ENCODE results near the gene MRPL51. TPM values are rescaled to one million over a fixed set of nuclear protein-coding genes. Genes with fewer than 3 reads are reported as not detected.

The MRPL51 gene
- polyA plus RNA-seq, 1 donor from 2014 or later, result 117 TPM

GRCh38 chr12:6533653-6533922 is 40.5 kb upstream of the MRPL51 start:
- Histone ChIP-seq H2AFZ (ENCODE audit: low read depth, low read length) (peak overlapping the region; percentile 65), H3K79me2 (replicated peaks; ENCODE audit: insufficient read depth, low read length) (peaks cover 20% of the 10 kb centered on the region), H3K27ac (ENCODE audit: low read length) (peak overlapping the region; percentile 98), H3K9me3 (ENCODE audit: low read length) (no peaks in the 10 kb centered on the region), H3K4me3 (ENCODE audit: low read length) (peak overlapping the region; percentile 100), H3K9me2 (ENCODE audit: insufficient read depth, low read length) (no peaks in the 10 kb centered on the region), H3F3A (ENCODE audit: insufficient read depth, low read length, poor library complexity, severe bottlenecking) (peaks cover 4% of the 10 kb centered on the region), H4K20me1 (ENCODE audit: insufficient read depth) (peaks cover 9% of the 10 kb centered on the region), H3K9ac (ENCODE audit: low read length) (peak overlapping the region; percentile 99), H3K27me3 (ENCODE audit: insufficient read depth, low read depth, low read length) (no peaks in the 10 kb centered on the region), H3K4me2 (ENCODE audit: low read length) (peak overlapping the region; percentile 49), H3K36me3 (ENCODE audit: insufficient read depth, low read length) (peaks cover 11% of the 10 kb centered on the region)
- TF ChIP-seq EZH2 (IDR thresholded peaks at IDR 0.05; ENCODE audit: borderline replicate concordance, insufficient read depth, low read length, poor library complexity, severe bottlenecking), result no peak
- TF ChIP-seq TAF1 (IDR thresholded peaks at IDR 0.05; ENCODE audit: low read depth), result no peak

- peak overlapping the region; percentile 99 for H3K9ac ChIP-seq (ENCODE audit: low read length)
- peak overlapping the region; percentile 98 for H3K27ac ChIP-seq (ENCODE audit: low read length)
- TF ChIP-seq SMC3 (conservative IDR thresholded peaks at IDR 0.05; ENCODE audit: poor library complexity) (no peak), MXI1 (conservative IDR thresholded peaks at IDR 0.05; ENCODE audit: poor library complexity, severe bottlenecking) (no peak), RAD21 (conservative IDR thresholded peaks at IDR 0.05) (no peak), EZH2 (IDR thresholded peaks at IDR 0.05; ENCODE audit: borderline replicate concordance, insufficient read depth, low read length, poor library complexity, severe bottlenecking) (no peak), POLR2AphosphoS5 (IDR thresholded peaks at IDR 0.05) (peak; percentile 41)
- TF ChIP-seq, protein P1, sequence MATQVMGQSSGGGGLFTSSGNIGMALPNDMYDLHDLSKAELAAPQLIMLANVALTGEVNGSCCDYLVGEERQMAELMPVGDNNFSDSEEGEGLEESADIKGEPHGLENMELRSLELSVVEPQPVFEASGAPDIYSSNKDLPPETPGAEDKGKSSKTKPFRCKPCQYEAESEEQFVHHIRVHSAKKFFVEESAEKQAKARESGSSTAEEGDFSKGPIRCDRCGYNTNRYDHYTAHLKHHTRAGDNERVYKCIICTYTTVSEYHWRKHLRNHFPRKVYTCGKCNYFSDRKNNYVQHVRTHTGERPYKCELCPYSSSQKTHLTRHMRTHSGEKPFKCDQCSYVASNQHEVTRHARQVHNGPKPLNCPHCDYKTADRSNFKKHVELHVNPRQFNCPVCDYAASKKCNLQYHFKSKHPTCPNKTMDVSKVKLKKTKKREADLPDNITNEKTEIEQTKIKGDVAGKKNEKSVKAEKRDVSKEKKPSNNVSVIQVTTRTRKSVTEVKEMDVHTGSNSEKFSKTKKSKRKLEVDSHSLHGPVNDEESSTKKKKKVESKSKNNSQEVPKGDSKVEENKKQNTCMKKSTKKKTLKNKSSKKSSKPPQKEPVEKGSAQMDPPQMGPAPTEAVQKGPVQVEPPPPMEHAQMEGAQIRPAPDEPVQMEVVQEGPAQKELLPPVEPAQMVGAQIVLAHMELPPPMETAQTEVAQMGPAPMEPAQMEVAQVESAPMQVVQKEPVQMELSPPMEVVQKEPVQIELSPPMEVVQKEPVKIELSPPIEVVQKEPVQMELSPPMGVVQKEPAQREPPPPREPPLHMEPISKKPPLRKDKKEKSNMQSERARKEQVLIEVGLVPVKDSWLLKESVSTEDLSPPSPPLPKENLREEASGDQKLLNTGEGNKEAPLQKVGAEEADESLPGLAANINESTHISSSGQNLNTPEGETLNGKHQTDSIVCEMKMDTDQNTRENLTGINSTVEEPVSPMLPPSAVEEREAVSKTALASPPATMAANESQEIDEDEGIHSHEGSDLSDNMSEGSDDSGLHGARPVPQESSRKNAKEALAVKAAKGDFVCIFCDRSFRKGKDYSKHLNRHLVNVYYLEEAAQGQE (IDR thresholded peaks at IDR 0.05; ENCODE audit: borderline replicate concordance), result no peak
- peaks cover 20% of the 10 kb centered on the region for H3K79me2 ChIP-seq (replicated peaks; ENCODE audit: insufficient read depth, low read length)
- H3K36me3 ChIP-seq (ENCODE audit: insufficient read depth, low read length), result peaks cover 11% of the 10 kb centered on the region
- peaks cover 9% of the 10 kb centered on the region for H4K20me1 ChIP-seq (ENCODE audit: insufficient read depth)
- H3F3A ChIP-seq (ENCODE audit: insufficient read depth, low read length, poor library complexity, severe bottlenecking), result peaks cover 4% of the 10 kb centered on the region
- H3K4me2 ChIP-seq (ENCODE audit: low read length), result peak overlapping the region; percentile 49
- no peaks in the 10 kb centered on the region for H3K9me2 ChIP-seq (ENCODE audit: insufficient read depth, low read length)
- peak overlapping the region; percentile 65 for H2AFZ ChIP-seq (ENCODE audit: low read depth, low read length)
- peak overlapping the region; percentile 100 for H3K4me3 ChIP-seq (ENCODE audit: low read length)
- no peaks in the 10 kb centered on the region for H3K9me3 ChIP-seq (ENCODE audit: low read length)
- no peaks in the 10 kb centered on the region for H3K27me3 ChIP-seq (ENCODE audit: insufficient read depth, low read depth, low read length)
Measured at GRCh38 chr12:6532927-6533652, 40.0 kb upstream of the MRPL51 start.

DNA sequence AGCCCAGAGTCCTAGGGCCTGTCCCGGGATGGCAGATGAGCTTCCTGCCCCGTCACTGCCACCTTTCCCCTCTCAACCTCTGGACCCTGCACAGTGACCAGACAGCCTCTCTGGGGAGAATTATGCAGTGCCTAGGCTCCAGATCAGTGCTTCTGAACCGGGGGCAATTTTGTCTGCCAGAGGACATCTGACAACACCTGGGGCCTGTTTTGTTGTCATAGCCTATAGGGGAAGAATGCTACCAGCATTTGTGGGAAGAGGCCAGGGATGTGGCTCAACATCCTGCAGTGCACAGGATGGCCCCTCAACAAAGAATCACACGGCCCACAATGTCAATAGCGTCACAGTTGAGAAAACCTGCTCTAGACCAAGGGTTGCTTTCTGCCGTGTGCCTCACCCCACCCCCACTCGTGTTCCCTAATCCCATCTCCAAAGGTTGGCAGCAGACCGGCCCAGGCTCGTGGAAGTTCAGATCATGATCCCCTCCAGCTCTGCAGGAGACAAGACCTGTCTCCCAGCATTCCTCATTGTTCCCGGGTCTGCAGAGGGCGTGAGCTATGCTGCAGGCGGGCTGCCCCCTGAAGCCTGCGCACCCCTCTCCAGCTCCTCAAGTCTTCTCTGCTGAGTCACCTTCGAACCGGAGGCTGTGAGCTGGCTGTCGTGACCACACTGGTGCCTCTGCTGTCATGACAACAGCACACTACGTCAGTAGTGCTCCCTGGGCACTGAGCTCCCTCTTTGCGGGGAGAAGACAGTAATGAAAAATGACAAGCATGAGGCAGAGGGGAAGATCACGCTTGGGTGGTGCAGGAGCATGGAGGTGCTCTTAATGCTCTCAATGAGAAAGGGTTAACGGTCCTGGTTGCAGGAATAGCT is 39.2 kb upstream of the MRPL51 start:
- Histone ChIP-seq H3K36me3 (ENCODE audit: insufficient read depth, low read length) (peaks cover 11% of the 10 kb centered on the region), H3K9me3 (ENCODE audit: low read length) (no peaks in the 10 kb centered on the region), H2AFZ (ENCODE audit: low read depth, low read length) (peak overlapping the region; percentile 32), H3K27ac (ENCODE audit: low read length) (peak overlapping the region; percentile 98), H4K20me1 (ENCODE audit: insufficient read depth) (peaks cover 9% of the 10 kb centered on the region), H3K27me3 (ENCODE audit: insufficient read depth, low read depth, low read length) (no peaks in the 10 kb centered on the region), H3F3A (ENCODE audit: insufficient read depth, low read length, poor library complexity, severe bottlenecking) (peaks cover 4% of the 10 kb centered on the region), H3K4me2 (ENCODE audit: low read length) (peak overlapping the region; percentile 49), H3K9ac (ENCODE audit: low read length) (peak overlapping the region; percentile 99), H3K4me3 (ENCODE audit: low read length) (peak overlapping the region; percentile 100), H3K79me2 (replicated peaks; ENCODE audit: insufficient read depth, low read length) (peaks cover 20% of the 10 kb centered on the region), H3K9me2 (ENCODE audit: insufficient read depth, low read length) (no peaks in the 10 kb centered on the region)
- no peak for TF ChIP-seq TAF1 (IDR thresholded peaks at IDR 0.05; ENCODE audit: low read depth)
- TF ChIP-seq RAD21 (conservative IDR thresholded peaks at IDR 0.05), result peak; percentile 17
- peak; percentile 74 for TF ChIP-seq MXI1 (conservative IDR thresholded peaks at IDR 0.05; ENCODE audit: poor library complexity, severe bottlenecking)
- TF ChIP-seq, protein P1 (IDR thresholded peaks at IDR 0.05; ENCODE audit: borderline replicate concordance), result peak; percentile 59
- peak; percentile 11 for TF ChIP-seq SMC3 (conservative IDR thresholded peaks at IDR 0.05; ENCODE audit: poor library complexity)
- no peak for TF ChIP-seq CTCF (IDR thresholded peaks at IDR 0.05; ENCODE audit: poor library complexity, severe bottlenecking)
- peak; percentile 63 for TF ChIP-seq EP300 (conservative IDR thresholded peaks at IDR 0.05; ENCODE audit: poor library complexity, severe bottlenecking)
- TF ChIP-seq EZH2 (IDR thresholded peaks at IDR 0.05; ENCODE audit: borderline replicate concordance, insufficient read depth, low read length, poor library complexity, severe bottlenecking), result no peak
- peak; percentile 74 for TF ChIP-seq POLR2AphosphoS5 (IDR thresholded peaks at IDR 0.05)

All from neural cell (in vitro differentiated cells).